ENCODE data around the gene KCNMA1.

The KCNMA1 gene

GRCh38 chr10:77191324-77192049 is 446.1 kb downstream of the KCNMA1 start:
- no peak overlapping the region for H3K4me3 ChIP-seq (ENCODE audit: low read depth, low read length)
- TF ChIP-seq, protein P1, sequence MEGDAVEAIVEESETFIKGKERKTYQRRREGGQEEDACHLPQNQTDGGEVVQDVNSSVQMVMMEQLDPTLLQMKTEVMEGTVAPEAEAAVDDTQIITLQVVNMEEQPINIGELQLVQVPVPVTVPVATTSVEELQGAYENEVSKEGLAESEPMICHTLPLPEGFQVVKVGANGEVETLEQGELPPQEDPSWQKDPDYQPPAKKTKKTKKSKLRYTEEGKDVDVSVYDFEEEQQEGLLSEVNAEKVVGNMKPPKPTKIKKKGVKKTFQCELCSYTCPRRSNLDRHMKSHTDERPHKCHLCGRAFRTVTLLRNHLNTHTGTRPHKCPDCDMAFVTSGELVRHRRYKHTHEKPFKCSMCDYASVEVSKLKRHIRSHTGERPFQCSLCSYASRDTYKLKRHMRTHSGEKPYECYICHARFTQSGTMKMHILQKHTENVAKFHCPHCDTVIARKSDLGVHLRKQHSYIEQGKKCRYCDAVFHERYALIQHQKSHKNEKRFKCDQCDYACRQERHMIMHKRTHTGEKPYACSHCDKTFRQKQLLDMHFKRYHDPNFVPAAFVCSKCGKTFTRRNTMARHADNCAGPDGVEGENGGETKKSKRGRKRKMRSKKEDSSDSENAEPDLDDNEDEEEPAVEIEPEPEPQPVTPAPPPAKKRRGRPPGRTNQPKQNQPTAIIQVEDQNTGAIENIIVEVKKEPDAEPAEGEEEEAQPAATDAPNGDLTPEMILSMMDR (IDR thresholded peaks at IDR 0.05; ENCODE audit: control insufficient read depth, extremely low read depth, insufficient read depth), result no peak
- DNase-seq (ENCODE audit: low read depth), result no peak

DNA sequence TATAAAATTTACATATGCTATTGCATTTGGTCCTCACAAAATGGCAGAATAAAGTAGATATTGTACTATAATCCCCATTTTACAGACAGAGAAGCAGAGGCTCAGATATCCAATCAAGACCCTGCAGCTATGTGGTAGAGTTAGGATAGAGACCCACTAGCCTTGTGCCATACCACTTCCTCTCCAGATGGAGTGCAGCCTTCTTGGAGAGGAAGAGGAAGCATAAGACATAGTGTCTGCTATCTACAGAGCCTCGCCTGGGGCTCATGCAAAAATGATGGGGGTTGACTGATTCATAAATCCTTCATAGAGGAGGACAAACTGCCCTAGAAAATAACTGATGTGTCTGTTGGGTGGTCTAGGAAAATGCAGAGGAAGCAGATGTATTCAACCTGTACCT is 447.3 kb downstream of the KCNMA1 start:
- TF ChIP-seq, protein P1 (IDR thresholded peaks at IDR 0.05; ENCODE audit: control insufficient read depth, extremely low read depth, insufficient read depth), result no peak
- H3K4me3 ChIP-seq (ENCODE audit: low read depth, low read length), result no peak overlapping the region
- no peak for DNase-seq (ENCODE audit: low read depth)

DNA sequence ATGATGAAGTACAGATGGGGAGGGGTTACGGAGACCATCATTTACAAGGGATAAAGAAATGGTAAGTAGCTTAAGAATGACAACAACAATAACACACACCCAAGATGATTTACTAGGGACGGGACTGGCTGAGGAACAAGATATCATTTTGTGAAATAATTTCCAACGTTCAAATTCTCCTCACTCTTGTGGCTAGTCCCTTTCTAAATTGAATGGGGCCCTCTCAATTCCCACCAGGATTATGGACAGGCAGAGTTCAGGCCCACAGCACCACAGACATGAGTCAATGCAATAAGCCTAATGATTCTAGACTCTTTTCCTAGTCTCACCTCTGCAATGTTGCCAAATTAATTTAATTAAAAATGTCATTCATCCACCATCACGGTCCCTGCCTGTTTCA is 448.1 kb downstream of the KCNMA1 start:
- DNase-seq (ENCODE audit: low read depth), result no peak
- TF ChIP-seq, protein P1 (IDR thresholded peaks at IDR 0.05; ENCODE audit: control insufficient read depth, extremely low read depth, insufficient read depth), result no peak
- no peak overlapping the region for H3K4me3 ChIP-seq (ENCODE audit: low read depth, low read length)

- DNase-seq (ENCODE audit: low read depth), result no peak
- no peak overlapping the region for H3K4me3 ChIP-seq (ENCODE audit: low read depth, low read length)
- TF ChIP-seq, protein P1 (IDR thresholded peaks at IDR 0.05; ENCODE audit: control insufficient read depth, extremely low read depth, insufficient read depth), result no peak
These were observed 448.5 kb downstream of the KCNMA1 start for GRCh38 chr10:77189075-77189474.

GRCh38 chr10:77188521-77188920 is 449.1 kb downstream of the KCNMA1 start:
- H3K4me3 ChIP-seq (ENCODE audit: low read depth, low read length), result no peak overlapping the region
- TF ChIP-seq, protein P1 (IDR thresholded peaks at IDR 0.05; ENCODE audit: control insufficient read depth, extremely low read depth, insufficient read depth), result no peak
- DNase-seq (ENCODE audit: low read depth), result no peak

DNA sequence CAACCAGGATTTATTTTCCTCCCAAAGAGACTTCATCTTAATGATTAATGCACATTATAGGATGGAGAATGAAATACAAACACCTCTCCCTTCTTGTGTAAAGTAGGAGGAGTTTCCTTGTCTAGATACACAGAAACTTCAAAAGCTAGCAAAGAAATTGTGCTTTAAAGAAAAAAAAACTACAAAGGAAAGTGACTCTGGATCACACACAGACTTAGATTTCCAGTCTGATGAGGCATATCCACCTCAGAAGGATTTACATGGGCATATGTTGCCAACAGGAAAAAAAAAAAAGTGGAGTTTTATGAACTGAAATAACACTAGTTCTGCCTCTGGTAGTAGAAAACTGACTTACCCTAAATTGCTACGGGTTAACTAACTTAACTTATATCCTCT is 449.6 kb downstream of the KCNMA1 start:
- TF ChIP-seq, protein P1 (IDR thresholded peaks at IDR 0.05; ENCODE audit: control insufficient read depth, extremely low read depth, insufficient read depth), result no peak
- no peak for DNase-seq (ENCODE audit: low read depth)
- no peak overlapping the region for H3K4me3 ChIP-seq (ENCODE audit: low read depth, low read length)

All from LNCaP clone FGC (cell line).